Natural killer cell (primary cell): Measurements from ENCODE around the gene STK11IP. TPM values are rescaled to one million over a fixed set of nuclear protein-coding genes. Genes with fewer than 3 reads are reported as not detected.

Source experiments
- ATAC-seq, 3 donors: fragments of 150-1000 bp in 2 of 3; fragments of 200-7000 bp in 1 of 3; cut with Tn5 transposase; 1 replicate in 1 of 3; 2 replicates in 2 of 3; pipeline ENCODE4 v1.10.0; 2021; ENCODE audit warnings: mild to moderate bottlenecking in 2 of 3, moderate library complexity in 2 of 3
- DNase-seq, 2 donors: peaks; one replicate each; pipeline versions ENCODE4 v3.0.0 to v3.0.0-alpha.2; 2013 to 2021; ENCODE audit warnings: mixed read lengths in 1 of 2
- H3K27ac ChIP-seq: one replicate; pipeline ENCODE4 v1.5.1; 2013; ENCODE audit warnings: mild to moderate bottlenecking, low read length
- H3K27me3 ChIP-seq: one replicate; pipeline ENCODE4 v1.6.1; 2013; ENCODE audit warnings: low read length; ENCODE audit not compliant: control insufficient read depth, insufficient read depth
- H3K36me3 ChIP-seq: one replicate; pipeline ENCODE4 v1.6.1; 2013; ENCODE audit warnings: low read length; ENCODE audit not compliant: control insufficient read depth, insufficient read depth
- H3K4me1 ChIP-seq: one replicate; pipeline ENCODE4 v1.6.1; 2013; ENCODE audit warnings: low read length; ENCODE audit not compliant: control insufficient read depth, insufficient read depth
- H3K4me3 ChIP-seq: one replicate; pipeline ENCODE4 v1.5.1; 2013; ENCODE audit warnings: low read length
- H3K9me3 ChIP-seq: one replicate; pipeline ENCODE4 v1.6.1; 2013; ENCODE audit warnings: low read length; ENCODE audit not compliant: control insufficient read depth, insufficient read depth
- H3K27ac Mint-ChIP-seq, 2 donors: one replicate each; pipeline ENCODE4 v1.8.0; 2022; ENCODE audit warnings: mild to moderate bottlenecking in 2 of 2, mixed read lengths in 2 of 2, moderate library complexity in 1 of 2
- H3K27me3 Mint-ChIP-seq, 2 donors: one replicate each; pipeline ENCODE4 v1.8.0; 2022; ENCODE audit warnings: low read depth in 2 of 2, mixed read lengths in 2 of 2
- H3K36me3 Mint-ChIP-seq: one replicate; pipeline ENCODE4 v1.8.0; 2022; ENCODE audit warnings: mixed read lengths
- H3K4me1 Mint-ChIP-seq, 2 donors: one replicate each; pipeline ENCODE4 v1.8.0; 2022; ENCODE audit warnings: mixed read lengths in 2 of 2
- H3K4me3 Mint-ChIP-seq: one replicate; pipeline ENCODE4 v1.8.0; 2022; ENCODE audit warnings: mild to moderate bottlenecking, moderate library complexity, mixed read lengths
- H3K9me3 Mint-ChIP-seq, 2 donors: one replicate each; pipeline ENCODE4 v1.8.0; 2022; ENCODE audit warnings: mixed read lengths in 2 of 2
- CTCF ChIP-seq: fragments of 200-600 bp; IDR thresholded peaks from one replicate; pipeline ENCODE4 v1.8.0; 2022; ENCODE audit warnings: antibody characterized with exemption
- WGBS: methylation state at CpG from one replicate; pipeline ENCODE4 v1.1.7; 2013; ENCODE audit warnings: missing lambda C conversion rate; ENCODE audit not compliant: insufficient coverage; 5-methylcytosine and 5-hydroxymethylcytosine counted together
- intact Hi-C: fragments of 100-400 bp; cut with micrococcal nuclease; formaldehyde crosslinking; loops from one replicate; pipeline ENCODE4 v1.14.2; 2022
- total RNA-seq, 4 donors: library from RNA; stranded (reverse); fragments of 120-200 nt in 1 of 4; gene quantifications; one replicate each; pipeline versions ENCODE4 v1.2.3 to v1.2.4, GENCODE V29; 2013 to 2022

Gene STK11IP
- total RNA-seq, 3 donors from 2014 or later (not counting 1 experiment from before 2014, with no cell fraction given): 56.1 to 76.0 (median 65.2) TPM

DNA sequence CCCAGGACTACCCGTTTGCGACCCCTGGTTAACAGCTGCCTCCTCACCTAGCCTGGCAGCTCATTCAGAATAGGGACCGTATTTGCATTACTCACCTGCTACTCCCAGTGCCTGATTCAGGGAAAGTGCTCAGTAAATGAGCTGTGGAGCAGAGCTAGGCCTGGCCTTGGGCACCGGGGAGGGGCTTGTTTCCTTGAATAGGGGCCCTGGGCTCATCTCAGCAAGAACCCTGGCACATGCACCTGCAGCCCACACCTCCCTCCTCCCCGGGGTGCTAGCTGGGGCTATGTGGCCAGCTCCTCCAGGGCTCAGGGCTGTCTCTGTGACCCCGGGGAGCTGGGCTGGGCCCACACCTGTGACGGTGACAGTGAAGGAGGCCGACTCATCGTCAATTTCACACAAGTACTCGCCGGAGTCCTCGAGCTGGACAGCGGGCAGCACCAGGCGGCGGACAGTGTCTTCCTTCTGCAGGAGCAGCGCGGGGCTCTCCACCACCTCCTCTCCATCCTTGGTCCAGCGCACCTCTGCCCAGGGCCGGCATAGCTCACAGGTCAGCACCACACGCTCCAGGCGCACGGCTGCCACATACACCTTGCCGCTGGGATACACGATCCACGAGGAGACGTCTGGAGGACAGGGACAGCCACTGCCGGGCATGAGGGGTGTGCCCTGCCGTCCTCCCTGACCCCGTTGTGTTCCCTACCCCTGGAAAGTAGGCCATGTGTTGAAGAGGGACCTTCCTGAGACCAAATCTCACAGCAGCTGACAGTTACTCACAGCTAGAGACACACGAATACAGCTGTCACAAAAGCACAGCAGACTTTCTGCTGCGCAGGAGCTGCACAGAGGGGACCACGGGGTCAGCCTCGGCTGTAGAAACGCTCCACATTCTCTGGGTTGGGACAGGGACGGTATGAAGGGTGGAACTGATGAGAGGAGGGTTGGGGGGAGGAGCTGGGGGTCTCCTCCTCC lies 35.3 kb upstream of the STK11IP start:
- H3K36me3 Mint-ChIP-seq: no peaks in the 10 kb centered on the region
- no peak for TF ChIP-seq CTCF
- intact Hi-C loops: no loop called here
- no peak overlapping the region for H3K4me3 Mint-ChIP-seq
- no peak overlapping the region for H3K27ac Mint-ChIP-seq
- DNase-seq (no peak), ATAC-seq (no peak)
- H3K27me3 Mint-ChIP-seq: peaks cover 14 to 20% of the 10 kb centered on the region in 2 donors
- Histone ChIP-seq H3K27ac (no peak overlapping the region), H3K36me3 (no peaks in the 10 kb centered on the region), H3K4me3 (no peak overlapping the region), H3K9me3 (no peaks in the 10 kb centered on the region), H3K4me1 (no peaks in the 10 kb centered on the region), H3K27me3 (no peaks in the 10 kb centered on the region)
- no peaks in the 10 kb centered on the region for H3K4me1 Mint-ChIP-seq
- no peaks in the 10 kb centered on the region for H3K9me3 Mint-ChIP-seq
- 87% methylated on average over 35 of the region's 35 CpGs for WGBS

- 87% methylated on average over 20 of the region's 20 CpGs for WGBS
- intact Hi-C loops: no loop called here
- Mint-ChIP-seq H3K4me1 (no peaks in the 10 kb centered on the region), H3K36me3 (no peaks in the 10 kb centered on the region), H3K4me3 (no peak overlapping the region), H3K9me3 (no peaks in the 10 kb centered on the region), H3K27ac (no peak overlapping the region), H3K27me3 (peaks cover 20 to 24% of the 10 kb centered on the region in 2 donors)
- no peak overlapping the region for H3K27ac ChIP-seq
- H3K4me3 ChIP-seq: no peak overlapping the region
- H3K9me3 ChIP-seq: no peaks in the 10 kb centered on the region
- H3K36me3 ChIP-seq: no peaks in the 10 kb centered on the region
- no peak for TF ChIP-seq CTCF
- ATAC-seq: no peak
- no peaks in the 10 kb centered on the region for H3K27me3 ChIP-seq
- H3K4me1 ChIP-seq: no peaks in the 10 kb centered on the region
- no peak for DNase-seq
These were observed 34.3 kb upstream of the STK11IP start for GRCh38 chr2:219563271-219563928.

- H3K27ac Mint-ChIP-seq: no peak overlapping the region
- DNase-seq (no peak), ATAC-seq (no peak)
- no peak overlapping the region for H3K4me3 Mint-ChIP-seq
- no peaks in the 10 kb centered on the region for H3K9me3 ChIP-seq
- peaks cover 8% of the 10 kb centered on the region for H3K27me3 ChIP-seq
- no peaks in the 10 kb centered on the region for H3K36me3 Mint-ChIP-seq
- H3K4me1 ChIP-seq: no peaks in the 10 kb centered on the region
- no peaks in the 10 kb centered on the region for H3K36me3 ChIP-seq
- intact Hi-C loops: no loop called here
- no peaks in the 10 kb centered on the region for H3K4me1 Mint-ChIP-seq
- no peak overlapping the region for H3K4me3 ChIP-seq
- H3K27ac ChIP-seq: no peak overlapping the region
- no peak for TF ChIP-seq CTCF
- 91% methylated on average over 21 of the region's 21 CpGs for WGBS
- H3K9me3 Mint-ChIP-seq: no peaks in the 10 kb centered on the region
- peaks cover 24 to 32% of the 10 kb centered on the region in 2 donors for H3K27me3 Mint-ChIP-seq
These were observed 32.3 kb upstream of the STK11IP start for GRCh38 chr2:219565130-219566080.
